CD14-positive monocyte (primary cell): ENCODE measurements around the gene CDH4. TPM values are rescaled to one million over a fixed set of nuclear protein-coding genes. Genes with fewer than 3 reads are reported as not detected.

Source experiments
- DNase-seq, 3 donors: peaks; one replicate each; pipeline ENCODE4 v3.0.0-alpha.2; 2011 to 2022
- H2AFZ ChIP-seq: 2 replicates; pipeline ENCODE4 v1.6.0; 2012; ENCODE audit warnings: mild to moderate bottlenecking, low read depth, low read length, inconsistent platforms; ENCODE audit not compliant: insufficient read depth, poor library complexity, severe bottlenecking
- H3K27ac ChIP-seq, 2 donors: 1 replicate in 1 of 2; 2 replicates in 1 of 2; pipeline ENCODE4 v1.5.1; 2012 to 2013; ENCODE audit warnings: low read length in 2 of 2, control low read depth in 1 of 2, inconsistent platforms in 1 of 2, low read depth in 1 of 2, mild to moderate bottlenecking in 1 of 2
- H3K27me3 ChIP-seq, 2 donors: one replicate each; pipeline versions ENCODE4 v1.6.0 to v1.6.1; 2011 to 2013; ENCODE audit warnings: low read length in 2 of 2; ENCODE audit not compliant: control insufficient read depth in 2 of 2, insufficient read depth in 2 of 2
- H3K36me3 ChIP-seq, 2 donors: replicated peaks in 1 of 2; 1 replicate in 1 of 2; 2 replicates in 1 of 2; pipeline versions ENCODE4 v1.5.1 to v1.6.1; 2012 to 2013; ENCODE audit warnings: low read length in 2 of 2, control low read depth in 1 of 2, inconsistent platforms in 1 of 2, mild to moderate bottlenecking in 1 of 2; ENCODE audit not compliant: insufficient read depth in 2 of 2, control insufficient read depth in 1 of 2
- H3K4me1 ChIP-seq, 2 donors: 1 replicate in 1 of 2; 2 replicates in 1 of 2; pipeline versions ENCODE4 v1.5.1 to v1.6.1; 2012 to 2013; ENCODE audit warnings: low read length in 2 of 2, control low read depth in 1 of 2, inconsistent platforms in 1 of 2, mild to moderate bottlenecking in 1 of 2, moderate library complexity in 1 of 2; ENCODE audit not compliant: insufficient read depth in 2 of 2, control insufficient read depth in 1 of 2
- H3K4me2 ChIP-seq: replicated peaks from 2 replicates; pipeline ENCODE3; 2012; ENCODE audit warnings: low read length, moderate library complexity, mild to moderate bottlenecking; ENCODE audit not compliant: poor library complexity, severe bottlenecking; ENCODE audit errors: extremely low read depth
- H3K4me3 ChIP-seq, 3 experiments: fragments of 200-600 bp in 1 of 3; sonication (generic) in 1 of 3; replicated peaks in 1 of 3; 1 replicate in 2 of 3; 2 replicates in 1 of 3; pipeline ENCODE4 v1.5.1; 2011 to 2013; ENCODE audit warnings: low read length in 3 of 3, mild to moderate bottlenecking in 3 of 3, control low read depth in 2 of 3, low read depth in 2 of 3, inconsistent platforms in 1 of 3, moderate library complexity in 1 of 3
- H3K79me2 ChIP-seq: 2 replicates; pipeline ENCODE4 v1.6.0; 2012; ENCODE audit warnings: mild to moderate bottlenecking, control low read depth, inconsistent platforms, low read length, moderate library complexity; ENCODE audit not compliant: insufficient read depth
- H3K9ac ChIP-seq: 2 replicates; pipeline ENCODE4 v1.6.0; 2017; ENCODE audit warnings: low read length, mild to moderate bottlenecking; ENCODE audit not compliant: insufficient read depth, poor library complexity, severe bottlenecking
- H3K9me3 ChIP-seq, 2 donors: replicated peaks in 1 of 2; 1 replicate in 1 of 2; 2 replicates in 1 of 2; pipeline versions ENCODE4 v1.5.1 to v1.6.1; 2012 to 2013; ENCODE audit warnings: low read length in 2 of 2, control low read depth in 1 of 2; ENCODE audit not compliant: control insufficient read depth in 1 of 2, insufficient read depth in 1 of 2
- H4K20me1 ChIP-seq: 2 replicates; pipeline ENCODE4 v1.6.0; 2012; ENCODE audit warnings: mild to moderate bottlenecking, low read length, control low read depth, moderate library complexity; ENCODE audit not compliant: insufficient read depth
- H3K27ac Mint-ChIP-seq, 7 donors: one replicate each; pipeline ENCODE4 v1.8.0; 2020; ENCODE audit warnings: mild to moderate bottlenecking in 7 of 7, mixed read lengths in 7 of 7, moderate library complexity in 6 of 7, inconsistent platforms in 2 of 7
- H3K27me3 Mint-ChIP-seq, 3 donors: one replicate each; pipeline ENCODE4 v1.8.0; 2021 to 2022; ENCODE audit warnings: low read depth in 3 of 3, mild to moderate bottlenecking in 3 of 3, mixed read lengths in 3 of 3, moderate library complexity in 3 of 3, inconsistent platforms in 1 of 3
- H3K36me3 Mint-ChIP-seq, 2 donors: one replicate each; pipeline ENCODE4 v1.8.0; 2020; ENCODE audit warnings: mixed read lengths in 2 of 2, inconsistent platforms in 1 of 2, mild to moderate bottlenecking in 1 of 2
- H3K4me1 Mint-ChIP-seq: one replicate; pipeline ENCODE4 v1.8.0; 2020; ENCODE audit warnings: mild to moderate bottlenecking, mixed read lengths
- H3K4me3 Mint-ChIP-seq, 2 donors: one replicate each; pipeline ENCODE4 v1.8.0; 2020; ENCODE audit warnings: mild to moderate bottlenecking in 2 of 2, mixed read lengths in 2 of 2, moderate library complexity in 1 of 2
- H3K9me3 Mint-ChIP-seq, 7 donors: one replicate each; pipeline ENCODE4 v1.8.0; 2020 to 2022; ENCODE audit warnings: mixed read lengths in 7 of 7, mild to moderate bottlenecking in 6 of 7, moderate library complexity in 6 of 7, inconsistent platforms in 2 of 7
- CTCF ChIP-seq: fragments of 200-600 bp; IDR thresholded peaks from one replicate; pipeline ENCODE4 v1.8.0; 2022; ENCODE audit warnings: antibody characterized with exemption, mild to moderate bottlenecking
- WGBS: methylation state at CpG from one replicate; pipeline ENCODE4 v1.1.5; 2013; ENCODE audit warnings: missing lambda C conversion rate; ENCODE audit not compliant: insufficient coverage; 5-methylcytosine and 5-hydroxymethylcytosine counted together
- intact Hi-C, 2 donors: fragments of 100-400 bp; cut with micrococcal nuclease; formaldehyde crosslinking; loops; one replicate each; pipeline versions ENCODE4 v1.15.0 to v1.15.1; 2023
- polyA plus RNA-seq, 3 donors: library from polyadenylated mRNA; depleted of rRNA in 1 of 3; unstranded in 2 of 3; stranded (reverse) in 1 of 3; fragments of 300-500 nt in 2 of 3; fragments of >200 nt in 1 of 3; fragmentation: Illumina TruSeq in 2 of 3; gene quantifications; 1 replicate in 2 of 3; 2 replicates in 1 of 3; pipeline ENCODE4 v1.2.3, GENCODE V29; 2012 to 2021

The CDH4 gene
- polyA plus RNA-seq, 3 donors = not detected

- Histone ChIP-seq H3K27me3 (no peaks in the 10 kb centered on the region), H2AFZ (no peak overlapping the region), H3K4me1 (no peaks in the 10 kb centered on the region), H3K79me2 (no peaks in the 10 kb centered on the region), H3K27ac (no peak overlapping the region), H3K9me3 (peaks cover 63 to 100% of the 10 kb centered on the region in 2 donors), H3K4me2 (no peak overlapping the region), H3K4me3 (no peak overlapping the region), H3K36me3 (no peaks in the 10 kb centered on the region), H3K9ac (no peak overlapping the region), H4K20me1 (no peaks in the 10 kb centered on the region)
- intact Hi-C loops = no loop called here
- H3K9me3 Mint-ChIP-seq = peaks cover 26 to 87% (median 73%) of the 10 kb centered on the region in 7 donors
- WGBS = 91% methylated on average over 12 of the region's 14 CpGs
- H3K27me3 Mint-ChIP-seq = peaks cover 0 to 1% (median 0%) of the 10 kb centered on the region in 3 donors
- no peaks in the 10 kb centered on the region for H3K36me3 Mint-ChIP-seq
- no peak for DNase-seq
- no peaks in the 10 kb centered on the region for H3K4me1 Mint-ChIP-seq
- H3K27ac Mint-ChIP-seq = no peak overlapping the region
- TF ChIP-seq CTCF = no peak
- H3K4me3 Mint-ChIP-seq = no peak overlapping the region
Observed at GRCh38 chr20:61601853-61602252, 349.8 kb downstream of the CDH4 start.

- no peaks in the 10 kb centered on the region for H3K36me3 ChIP-seq
- DNase-seq = no peak
- H3K4me3 ChIP-seq = no peak overlapping the region
- H3K79me2 ChIP-seq = no peaks in the 10 kb centered on the region
- no peak overlapping the region for H3K27ac ChIP-seq
- H2AFZ ChIP-seq = no peak overlapping the region
- WGBS = 100% methylated on average over 1 of the region's 5 CpGs
- Mint-ChIP-seq H3K4me1 (no peaks in the 10 kb centered on the region), H3K36me3 (no peaks in the 10 kb centered on the region), H3K9me3 (peaks cover 19 to 83% (median 63%) of the 10 kb centered on the region in 7 donors), H3K4me3 (no peak overlapping the region), H3K27me3 (no peaks in the 10 kb centered on the region), H3K27ac (no peak overlapping the region)
- H3K4me1 ChIP-seq = no peaks in the 10 kb centered on the region
- no peaks in the 10 kb centered on the region for H3K27me3 ChIP-seq
- no peak overlapping the region for H3K4me2 ChIP-seq
- intact Hi-C loops = no loop called here
- no peaks in the 10 kb centered on the region for H4K20me1 ChIP-seq
- H3K9me3 ChIP-seq = peaks cover 56 to 96% of the 10 kb centered on the region in 2 donors
- H3K9ac ChIP-seq = no peak overlapping the region
- no peak for TF ChIP-seq CTCF
Observed at GRCh38 chr20:61603715-61604114, 351.7 kb downstream of the CDH4 start.
